ENCODE measurements around the gene PLXNA4. TPM values are rescaled to one million over a fixed set of nuclear protein-coding genes. Genes with fewer than 3 reads are reported as not detected.

PLXNA4 gene
- total RNA-seq, 2 donors from 2014 or later: 12.2 to 27.7 TPM

DNA sequence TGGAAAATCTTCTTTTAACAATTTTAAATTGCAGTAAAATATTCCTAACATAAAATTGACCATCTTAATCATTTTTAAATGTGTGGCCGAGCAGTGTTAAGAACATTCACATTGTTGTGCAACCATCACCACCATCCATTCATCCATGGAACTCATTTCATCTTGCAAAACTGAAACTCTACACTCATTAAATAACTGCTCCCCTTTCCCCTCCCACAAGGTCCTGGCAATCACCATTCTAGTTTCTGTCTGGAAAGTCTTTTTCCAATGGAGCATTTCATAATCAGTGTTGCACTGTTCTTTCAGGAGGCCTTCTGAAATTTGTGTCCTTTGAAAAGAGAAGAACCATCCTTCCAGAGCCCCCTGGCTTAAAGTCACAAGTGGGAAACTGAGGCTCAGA lies 233.1 kb downstream of the PLXNA4 start:
- no peak overlapping the region for H3K4me3 ChIP-seq
- no peaks in the 10 kb centered on the region for H3K36me3 ChIP-seq
- ATAC-seq (ENCODE audit: insufficient number of reproducible peaks, low FRiP score, low read depth) (no peak), DNase-seq (ENCODE audit: low spot score) (no peak)
- no peaks in the 10 kb centered on the region for H3K27me3 ChIP-seq (replicated peaks; ENCODE audit: insufficient read depth)
- no peaks in the 10 kb centered on the region for H3K9me3 ChIP-seq
- TF ChIP-seq, protein P1, sequence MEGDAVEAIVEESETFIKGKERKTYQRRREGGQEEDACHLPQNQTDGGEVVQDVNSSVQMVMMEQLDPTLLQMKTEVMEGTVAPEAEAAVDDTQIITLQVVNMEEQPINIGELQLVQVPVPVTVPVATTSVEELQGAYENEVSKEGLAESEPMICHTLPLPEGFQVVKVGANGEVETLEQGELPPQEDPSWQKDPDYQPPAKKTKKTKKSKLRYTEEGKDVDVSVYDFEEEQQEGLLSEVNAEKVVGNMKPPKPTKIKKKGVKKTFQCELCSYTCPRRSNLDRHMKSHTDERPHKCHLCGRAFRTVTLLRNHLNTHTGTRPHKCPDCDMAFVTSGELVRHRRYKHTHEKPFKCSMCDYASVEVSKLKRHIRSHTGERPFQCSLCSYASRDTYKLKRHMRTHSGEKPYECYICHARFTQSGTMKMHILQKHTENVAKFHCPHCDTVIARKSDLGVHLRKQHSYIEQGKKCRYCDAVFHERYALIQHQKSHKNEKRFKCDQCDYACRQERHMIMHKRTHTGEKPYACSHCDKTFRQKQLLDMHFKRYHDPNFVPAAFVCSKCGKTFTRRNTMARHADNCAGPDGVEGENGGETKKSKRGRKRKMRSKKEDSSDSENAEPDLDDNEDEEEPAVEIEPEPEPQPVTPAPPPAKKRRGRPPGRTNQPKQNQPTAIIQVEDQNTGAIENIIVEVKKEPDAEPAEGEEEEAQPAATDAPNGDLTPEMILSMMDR (IDR thresholded peaks at IDR 0.05): no peak
- H3K4me1 ChIP-seq (ENCODE audit: control insufficient read depth in 1 of 2, low read depth in 2 of 2): peaks cover 0 to 22% of the 10 kb centered on the region in 2 donors
- H3K27ac ChIP-seq: no peak overlapping the region

DNA sequence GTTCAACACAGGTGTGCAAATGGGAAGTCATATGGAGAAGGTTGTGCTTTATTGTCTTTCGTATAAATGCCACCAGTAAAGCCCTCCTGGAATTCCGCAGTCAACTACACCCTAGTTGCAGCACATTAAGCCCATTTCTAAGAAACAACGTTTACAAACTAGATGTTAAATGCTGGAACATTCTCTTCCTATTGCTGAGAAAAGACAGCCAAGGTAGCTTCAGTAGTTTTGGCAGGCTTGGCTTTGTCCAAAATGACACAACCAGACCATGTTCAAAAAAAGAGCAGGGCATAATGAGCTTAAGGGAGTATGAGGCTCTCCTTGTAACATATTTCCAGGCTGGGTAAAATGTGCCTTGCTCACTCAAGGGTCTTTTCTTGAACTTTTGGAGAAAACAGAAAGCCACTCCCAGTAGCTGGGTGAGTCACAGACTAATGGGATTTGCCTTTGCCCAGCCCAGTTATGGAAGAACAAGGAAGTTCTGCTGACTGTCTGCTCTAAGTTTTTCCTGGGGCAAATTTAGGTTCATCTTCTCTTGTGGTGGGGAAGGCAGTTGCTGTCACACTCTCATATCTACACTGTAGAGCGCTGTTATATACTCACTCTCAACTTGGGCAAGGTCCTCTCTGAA lies 238.7 kb downstream of the PLXNA4 start:
- Histone ChIP-seq H3K27me3 (replicated peaks; ENCODE audit: insufficient read depth) (no peaks in the 10 kb centered on the region), H3K36me3 (no peaks in the 10 kb centered on the region), H3K27ac (no peak overlapping the region), H3K4me1 (ENCODE audit: control insufficient read depth in 1 of 2, low read depth in 2 of 2) (peaks cover 5 to 21% of the 10 kb centered on the region in 2 donors), H3K4me3 (no peak overlapping the region), H3K9me3 (no peaks in the 10 kb centered on the region)
- no peak for DNase-seq (ENCODE audit: low spot score)
- TF ChIP-seq, protein P1 (IDR thresholded peaks at IDR 0.05): no peak
- ATAC-seq (ENCODE audit: insufficient number of reproducible peaks, low FRiP score, low read depth): no peak

GRCh38 chr7:132336797-132337196 lies 239.5 kb downstream of the PLXNA4 start:
- DNase-seq (ENCODE audit: low spot score) (no peak), ATAC-seq (ENCODE audit: insufficient number of reproducible peaks, low FRiP score, low read depth) (no peak)
- no peaks in the 10 kb centered on the region for H3K9me3 ChIP-seq
- no peak overlapping the region for H3K27ac ChIP-seq
- TF ChIP-seq, protein P1 (IDR thresholded peaks at IDR 0.05): no peak
- H3K27me3 ChIP-seq (replicated peaks; ENCODE audit: insufficient read depth): no peaks in the 10 kb centered on the region
- no peak overlapping the region for H3K4me3 ChIP-seq
- peaks cover 5 to 21% of the 10 kb centered on the region in 2 donors for H3K4me1 ChIP-seq (ENCODE audit: control insufficient read depth in 1 of 2, low read depth in 2 of 2)
- no peaks in the 10 kb centered on the region for H3K36me3 ChIP-seq

- DNase-seq (ENCODE audit: low spot score): no peak
- no peaks in the 10 kb centered on the region for H3K9me3 ChIP-seq
- TF ChIP-seq, protein P1 (IDR thresholded peaks at IDR 0.05): no peak
- no peak overlapping the region for H3K27ac ChIP-seq
- H3K27me3 ChIP-seq (replicated peaks; ENCODE audit: insufficient read depth): no peaks in the 10 kb centered on the region
- no peak overlapping the region for H3K4me3 ChIP-seq
- no peaks in the 10 kb centered on the region for H3K36me3 ChIP-seq
- peaks cover 5 to 21% of the 10 kb centered on the region in 2 donors for H3K4me1 ChIP-seq (ENCODE audit: control insufficient read depth in 1 of 2, low read depth in 2 of 2)
- ATAC-seq (ENCODE audit: insufficient number of reproducible peaks, low FRiP score, low read depth): no peak
These were observed 243.0 kb downstream of the PLXNA4 start for GRCh38 chr7:132333301-132333700.

- TF ChIP-seq, protein P1 (IDR thresholded peaks at IDR 0.05): no peak
- H3K27ac ChIP-seq: no peak overlapping the region
- H3K27me3 ChIP-seq (replicated peaks; ENCODE audit: insufficient read depth): no peaks in the 10 kb centered on the region
- DNase-seq (ENCODE audit: low spot score) (no peak), ATAC-seq (ENCODE audit: insufficient number of reproducible peaks, low FRiP score, low read depth) (no peak)
- H3K36me3 ChIP-seq: no peaks in the 10 kb centered on the region
- no peaks in the 10 kb centered on the region for H3K9me3 ChIP-seq
- H3K4me1 ChIP-seq (ENCODE audit: control insufficient read depth in 1 of 2, low read depth in 2 of 2): no peaks in the 10 kb centered on the region
- H3K4me3 ChIP-seq: no peak overlapping the region
These were observed 247.5 kb downstream of the PLXNA4 start for GRCh38 chr7:132328760-132329159.

All from thoracic aorta (tissue), 2 donors.